ENCODE measurements around the gene PRR14L. TPM values are rescaled to one million over a fixed set of nuclear protein-coding genes. Genes with fewer than 3 reads are reported as not detected.
"Not testable (repeated sequence)": the region's sequence is repeated elsewhere in the genome, so short reads cannot be mapped to it uniquely, and the experiment has no call there.

PRR14L gene
- total RNA-seq, result 10 to 100 TPM; 46.5 to 55.1 TPM
- polyA plus RNA-seq (ENCODE audit: insufficient read length in 6 of 6), result 10 to 100 TPM; 25.8 to 31.3 (median 29.6) TPM
- long read RNA-seq, donor 1, partial matches to known transcripts, result 0 of 2 reads
- long read RNA-seq, donor 1, other reads (novel, unspliced or antisense), result 0 of 2 reads
- long read RNA-seq, donor 2, partial matches to known transcripts, result 0 of 2 reads
- long read RNA-seq, donor 2, other reads (novel, unspliced or antisense), result 0 of 2 reads
- long read RNA-seq, donor 3, partial matches to known transcripts, result 0 of 1 reads
- long read RNA-seq, donor 3, other reads (novel, unspliced or antisense), result 0 of 1 reads
- long read RNA-seq, donor 4, partial matches to known transcripts, result 5 of 6 reads
- long read RNA-seq, donor 4, other reads (novel, unspliced or antisense), result 1 of 6 reads
- long read RNA-seq, donor 5, result 0 reads
- long read RNA-seq, donor 6, result 0 reads
- long read RNA-seq, donor 7, result 0 reads
- long read RNA-seq, donor 8, partial matches to known transcripts, result 18 of 19 reads
- long read RNA-seq, donor 8, other reads (novel, unspliced or antisense), result 0 of 19 reads
- long read RNA-seq, donor 9, result 0 reads
- long read RNA-seq, donor 10, partial matches to known transcripts, result 1 of 5 reads
- long read RNA-seq, donor 10, other reads (novel, unspliced or antisense), result 1 of 5 reads
- long read RNA-seq, donor 11, partial matches to known transcripts, result 26 of 27 reads
- long read RNA-seq, donor 11, other reads (novel, unspliced or antisense), result 0 of 27 reads
- long read RNA-seq, donor 12, partial matches to known transcripts, result 18 of 18 reads
- long read RNA-seq, donor 12, other reads (novel, unspliced or antisense), result 0 of 18 reads

GRCh38 chr22:31749636-31750364, at the start of gene PRR14L:
TSS of gene PRR14L (minus strand) at chr22:31750132. CDS start at chr22:31738860, 11,272 bp downstream.
- H3K27me3 ChIP-seq, result no peaks in the 10 kb centered on the region
- ATAC-seq (peak; percentile 88), DNase-seq (peak; percentile 94 to 100 (median 98))
- H3K27ac ChIP-seq, result peak within 1 kb of the TSS; percentile 71 to 96
- peaks cover 0 to 10% of the 10 kb centered on the region in 2 donors for H3K36me3 ChIP-seq
- H3K4me3 ChIP-seq, result peak within 1 kb of the TSS; percentile 97
- H3K9me3 ChIP-seq, result no peaks in the 10 kb centered on the region
- intact Hi-C loops (cut with DNase I), result no loop called here
- no peak for TF ChIP-seq CTCF (IDR thresholded peaks at IDR 0.05)
- H3K4me1 ChIP-seq, result peaks cover 25 to 70% of the 10 kb centered on the region in 2 donors

GRCh38 chr22:31799358-31799757, 49.4 kb upstream of the PRR14L start:
- DNase-seq; H3K4me1 ChIP-seq; H3K27ac ChIP-seq; intact Hi-C loops (cut with DNase I); ATAC-seq; H3K27me3 ChIP-seq; H3K9me3 ChIP-seq; H3K4me3 ChIP-seq: not testable (repeated sequence)
- H3K36me3 ChIP-seq, result peaks cover 0 to 98% of the 10 kb centered on the region in 2 donors

- DNase-seq (peak in 1 of 4 donors; percentile 1), ATAC-seq (no peak)
- Histone ChIP-seq H3K9me3 (no peaks in the 10 kb centered on the region), H3K27ac (no peak overlapping the region), H3K4me1 (peaks cover 0 to 4% of the 10 kb centered on the region in 2 donors), H3K27me3 (no peaks in the 10 kb centered on the region), H3K36me3 (peaks cover 0 to 63% of the 10 kb centered on the region in 2 donors), H3K4me3 (no peak overlapping the region)
- intact Hi-C loops (cut with DNase I), result no loop called here
- no peak for TF ChIP-seq CTCF (IDR thresholded peaks at IDR 0.05)
Measured at GRCh38 chr22:31790240-31790639, 40.3 kb upstream of the PRR14L start.

DNA sequence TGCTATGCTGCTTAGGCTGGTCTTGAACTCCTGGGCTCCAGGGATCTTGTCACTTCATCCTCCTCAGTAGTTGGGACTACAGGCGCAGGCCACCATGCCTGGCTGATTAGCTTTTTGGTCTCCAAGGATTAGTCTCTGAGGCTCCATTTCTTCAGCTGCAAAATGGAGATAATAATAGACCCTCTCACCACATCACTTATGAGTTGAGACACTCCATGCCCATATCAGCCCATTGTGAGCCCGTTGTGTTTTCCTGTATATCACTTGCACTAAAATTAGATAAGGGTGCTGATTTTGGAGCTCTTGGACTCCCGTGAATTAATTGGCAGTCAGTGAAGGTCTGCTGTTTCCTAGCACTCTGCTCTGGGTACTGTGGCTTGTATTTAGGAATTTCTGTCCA, 39.9 kb upstream of the PRR14L start:
- DNase-seq, result no peak
- no peak for ATAC-seq
- intact Hi-C loops (cut with DNase I), result no loop called here
- Histone ChIP-seq H3K4me3 (no peak overlapping the region), H3K4me1 (peaks cover 0 to 4% of the 10 kb centered on the region in 2 donors), H3K27ac (no peak overlapping the region), H3K9me3 (no peaks in the 10 kb centered on the region), H3K36me3 (peaks cover 0 to 63% of the 10 kb centered on the region in 2 donors), H3K27me3 (no peaks in the 10 kb centered on the region)
- TF ChIP-seq CTCF (IDR thresholded peaks at IDR 0.05), result no peak

DNA sequence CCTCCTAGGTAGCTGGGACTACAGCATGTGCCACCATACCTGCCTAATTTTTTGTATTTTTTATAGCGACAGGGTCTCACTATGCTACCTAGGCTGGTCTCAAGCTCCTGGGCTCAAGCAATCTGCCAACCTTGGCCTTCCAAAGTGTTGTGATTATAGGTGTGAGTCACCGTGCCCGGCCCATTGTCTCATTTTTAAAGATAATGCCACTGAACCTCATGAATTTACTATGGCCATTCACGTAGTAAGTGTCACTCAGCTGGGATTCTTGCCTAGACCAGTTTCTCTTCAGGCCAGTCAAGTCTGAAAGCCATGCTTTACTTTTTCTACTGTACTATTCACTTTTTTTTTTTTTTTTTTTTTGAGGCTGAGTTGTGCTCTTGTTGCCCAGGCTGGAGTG, 26.3 kb upstream of the PRR14L start:
- H3K27me3 ChIP-seq, result no peaks in the 10 kb centered on the region
- ATAC-seq (no peak), DNase-seq (no peak)
- H3K4me3 ChIP-seq, result no peak overlapping the region
- no peaks in the 10 kb centered on the region for H3K4me1 ChIP-seq
- intact Hi-C loops (cut with DNase I), result no loop called here
- no peaks in the 10 kb centered on the region for H3K9me3 ChIP-seq
- no peak overlapping the region for H3K27ac ChIP-seq
- TF ChIP-seq CTCF (IDR thresholded peaks at IDR 0.05), result no peak
- H3K36me3 ChIP-seq, result peaks cover 0 to 94% of the 10 kb centered on the region in 2 donors

All from left lung (tissue), 14 donors.